OCI-LY3 (cell line): ENCODE measurements around the gene UNC13D.

ENCODE experiments used
- EZH2phosphoT487 ChIP-seq: fragments of 200-600 bp; shearing (Covaris generic); IDR thresholded peaks from 2 replicates; pipeline ENCODE4 v1.6.1; 2018; ENCODE audit warnings: antibody characterized with exemption, mixed run types, low read depth
- TF ChIP-seq, protein P1 (sequence below): fragments of 200-600, 300-600 bp; sonication (generic); IDR thresholded peaks from 2 replicates; pipeline ENCODE4 v1.5.1; 2014; ENCODE audit warnings: antibody characterized with exemption, low read length, low read depth

- TF ChIP-seq, protein P1, sequence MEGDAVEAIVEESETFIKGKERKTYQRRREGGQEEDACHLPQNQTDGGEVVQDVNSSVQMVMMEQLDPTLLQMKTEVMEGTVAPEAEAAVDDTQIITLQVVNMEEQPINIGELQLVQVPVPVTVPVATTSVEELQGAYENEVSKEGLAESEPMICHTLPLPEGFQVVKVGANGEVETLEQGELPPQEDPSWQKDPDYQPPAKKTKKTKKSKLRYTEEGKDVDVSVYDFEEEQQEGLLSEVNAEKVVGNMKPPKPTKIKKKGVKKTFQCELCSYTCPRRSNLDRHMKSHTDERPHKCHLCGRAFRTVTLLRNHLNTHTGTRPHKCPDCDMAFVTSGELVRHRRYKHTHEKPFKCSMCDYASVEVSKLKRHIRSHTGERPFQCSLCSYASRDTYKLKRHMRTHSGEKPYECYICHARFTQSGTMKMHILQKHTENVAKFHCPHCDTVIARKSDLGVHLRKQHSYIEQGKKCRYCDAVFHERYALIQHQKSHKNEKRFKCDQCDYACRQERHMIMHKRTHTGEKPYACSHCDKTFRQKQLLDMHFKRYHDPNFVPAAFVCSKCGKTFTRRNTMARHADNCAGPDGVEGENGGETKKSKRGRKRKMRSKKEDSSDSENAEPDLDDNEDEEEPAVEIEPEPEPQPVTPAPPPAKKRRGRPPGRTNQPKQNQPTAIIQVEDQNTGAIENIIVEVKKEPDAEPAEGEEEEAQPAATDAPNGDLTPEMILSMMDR = no peak
- no peak for TF ChIP-seq EZH2phosphoT487
Measured at GRCh38 chr17:75842411-75842810, 1.8 kb downstream of the UNC13D start.
